Fibroblast of villous mesenchyme (primary cell): ENCODE data around the gene TATDN3. TPM values are rescaled to one million over a fixed set of nuclear protein-coding genes. Genes with fewer than 3 reads are reported as not detected.
A peak's percentile ranks its signal among the peaks of the same experiment; 100 is the strongest.

Source experiments
- DNase-seq: peaks from one replicate; pipeline ENCODE4 v3.0.0-alpha.2; 2010; ENCODE audit warnings: low read depth
- H3K4me3 ChIP-seq: 2 replicates; pipeline ENCODE4 v1.5.1; 2011; ENCODE audit warnings: low read depth, mild to moderate bottlenecking, low read length
- CTCF ChIP-seq: IDR thresholded peaks from 2 replicates; pipeline ENCODE4 v1.5.1; 2012; ENCODE audit warnings: low read depth, mild to moderate bottlenecking, low read length; ENCODE audit not compliant: insufficient read depth
- total RNA-seq: library from RNA; depleted of rRNA; stranded (reverse); fragments of >200 nt; gene quantifications from 2 replicates; pipeline ENCODE4 v1.2.3, GENCODE V29; 2012

The TATDN3 gene
- total RNA-seq, 1 donor, result 15.5 TPM

GRCh38 chr1:212814537-212815334 lies 23.0 kb downstream of the TATDN3 start:
- H3K4me3 ChIP-seq, result no peak overlapping the region
- peak; percentile 40 for TF ChIP-seq CTCF
- peak; percentile 45 for DNase-seq

GRCh38 chr1:212816567-212817278 lies 25.0 kb downstream of the TATDN3 start:
- no peak overlapping the region for H3K4me3 ChIP-seq
- no peak for TF ChIP-seq CTCF
- peak; percentile 27 for DNase-seq

GRCh38 chr1:212819726-212820125 lies 28.0 kb downstream of the TATDN3 start:
- no peak for TF ChIP-seq CTCF
- peak; percentile 92 for DNase-seq
- H3K4me3 ChIP-seq, result no peak overlapping the region

GRCh38 chr1:212820969-212821368 lies 29.3 kb downstream of the TATDN3 start:
- H3K4me3 ChIP-seq, result no peak overlapping the region
- TF ChIP-seq CTCF, result no peak
- DNase-seq, result no peak

- TF ChIP-seq CTCF, result no peak
- no peak overlapping the region for H3K4me3 ChIP-seq
- DNase-seq, result no peak
Observed at GRCh38 chr1:212822956-212823355, 31.3 kb downstream of the TATDN3 start.

- H3K4me3 ChIP-seq, result no peak overlapping the region
- no peak for DNase-seq
- TF ChIP-seq CTCF, result no peak
Observed at GRCh38 chr1:212824201-212824600, 32.5 kb downstream of the TATDN3 start.
